Posterior vena cava (tissue), 2 donors: Measurements from ENCODE around the gene FA2H. TPM values are rescaled to one million over a fixed set of nuclear protein-coding genes. Genes with fewer than 3 reads are reported as not detected.
"Not testable (repeated sequence)": the region's sequence is repeated elsewhere in the genome, so short reads cannot be mapped to it uniquely, and the experiment has no call there.

Experiments
- DNase-seq: peaks from one replicate; pipeline ENCODE4 v3.0.0-alpha.2; 2020; ENCODE audit warnings: low spot score
- intact Hi-C, 2 donors: fragments of 100-400 bp; cut with DNase I; formaldehyde crosslinking; loops; one replicate each; pipeline versions ENCODE4 v1.14.1 to v1.14.2; 2022 to 2023
- total RNA-seq, 2 donors: library from RNA; stranded (reverse); fragmentation: NEBNext Ultra II Directional; extraction: Animal tissue kit (Norgen Biotek cat#: 25700); gene quantifications; one replicate each; pipeline ENCODE4 v1.2.1, GENCODE V29; 2021
- donor health status: DM: yes; HTN: yes; CAD: no.
- donor health status: DM: yes; HTN: yes; CAD: no.

The FA2H gene
- total RNA-seq, 2 donors from 2014 or later: not detected

DNA sequence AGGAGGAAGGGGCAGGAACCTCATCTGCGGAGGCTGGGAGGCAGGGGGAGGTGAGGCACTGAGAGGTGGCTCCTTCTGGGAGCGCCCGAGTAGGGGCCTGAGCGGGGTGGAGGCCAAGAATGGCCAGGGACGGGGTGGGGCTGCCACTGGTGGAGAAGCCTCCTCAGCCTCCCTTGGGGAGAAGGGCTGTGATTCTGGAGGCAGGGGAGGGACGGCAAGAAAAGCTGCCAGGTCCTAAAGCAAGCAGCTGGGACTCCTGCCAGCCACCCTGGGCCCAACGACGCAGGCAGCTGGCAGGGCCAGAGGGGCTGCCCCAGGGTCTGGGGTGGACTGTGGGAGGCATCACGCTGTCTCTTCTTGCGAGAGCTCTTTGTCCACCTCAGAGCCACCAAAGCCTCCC lies 61.3 kb downstream of the FA2H start:
- DNase-seq: no peak

DNA sequence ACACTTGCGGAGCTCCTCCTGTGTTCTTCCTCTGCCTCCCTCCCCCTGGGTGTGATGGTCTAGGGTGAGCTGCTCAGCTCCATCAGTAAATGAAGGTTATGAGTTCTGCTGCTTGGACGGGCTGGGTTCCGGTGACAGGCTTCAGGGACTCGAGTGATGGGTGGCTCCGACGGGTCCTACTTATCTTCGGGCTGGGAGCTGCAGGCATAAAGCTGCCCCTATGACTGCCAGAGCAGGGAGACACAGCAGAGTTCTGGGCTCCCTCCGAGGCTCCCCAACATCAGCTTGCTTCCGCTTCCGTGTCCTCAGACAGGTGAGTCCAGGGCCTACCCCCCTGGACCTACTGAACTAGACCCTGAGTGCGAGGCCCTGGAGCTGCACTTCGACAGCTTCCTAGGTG lies 62.7 kb downstream of the FA2H start:
- DNase-seq: no peak
- intact Hi-C loops: loop anchor here in 1 of 2 donors (10.0 kb wide), 1 partner anchor 153 kb away; no protein-coding TSS in a partner anchor

More for the DNA sequence above, 61.3 kb downstream of the FA2H start:
- intact Hi-C loops: loop anchor here in 1 of 2 donors (10.0 kb wide), 1 partner anchor 151 kb away; no protein-coding TSS in a partner anchor

DNA sequence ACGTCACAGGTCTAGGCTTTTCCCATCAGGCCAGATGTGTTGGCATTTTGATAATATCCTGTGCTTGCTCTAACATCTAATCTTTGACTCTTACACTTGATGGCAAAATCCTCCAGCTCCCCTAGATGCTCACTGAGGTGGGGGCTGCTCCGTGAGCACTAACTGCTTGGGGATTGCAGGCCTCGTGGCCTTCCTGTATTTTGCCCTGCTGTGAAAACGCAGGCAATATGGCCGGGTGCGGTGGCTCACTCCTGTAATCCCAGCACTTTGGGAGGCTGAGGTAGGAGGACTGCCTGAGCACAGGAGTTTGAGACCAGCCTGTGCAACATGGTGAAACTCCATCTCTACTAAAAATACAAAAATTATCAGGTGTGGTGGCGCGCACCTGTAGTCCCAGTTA lies 64.2 kb downstream of the FA2H start:
- intact Hi-C loops: loop anchor here in 1 of 2 donors (10.0 kb wide), 1 partner anchor 154 kb away; no protein-coding TSS in a partner anchor
- DNase-seq: no peak

DNA sequence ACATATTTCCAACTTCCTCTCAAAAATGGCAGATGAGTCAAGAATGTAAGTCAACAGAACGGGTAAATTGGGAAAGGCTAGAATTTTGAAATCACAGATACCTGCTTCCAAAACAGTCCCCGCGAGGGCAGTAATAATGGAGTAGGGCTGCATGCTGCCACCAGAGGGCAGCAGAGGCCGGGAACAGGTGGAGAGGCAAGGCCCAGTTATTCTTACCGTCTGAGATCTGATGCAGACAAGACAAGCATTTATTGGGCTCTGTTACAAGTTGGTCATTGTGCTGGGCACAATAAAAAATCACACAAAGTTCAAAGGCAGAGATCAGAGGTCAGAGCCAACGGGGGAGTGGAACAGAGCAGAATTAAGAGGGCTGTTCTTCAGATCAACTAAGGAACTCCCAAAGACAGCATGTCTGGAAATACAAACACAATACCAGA lies 65.2 kb downstream of the FA2H start:
- intact Hi-C loops: loop anchor here in 1 of 2 donors (10.0 kb wide), 1 partner anchor 155 kb away; no protein-coding TSS in a partner anchor
- DNase-seq: peak; percentile 92

DNA sequence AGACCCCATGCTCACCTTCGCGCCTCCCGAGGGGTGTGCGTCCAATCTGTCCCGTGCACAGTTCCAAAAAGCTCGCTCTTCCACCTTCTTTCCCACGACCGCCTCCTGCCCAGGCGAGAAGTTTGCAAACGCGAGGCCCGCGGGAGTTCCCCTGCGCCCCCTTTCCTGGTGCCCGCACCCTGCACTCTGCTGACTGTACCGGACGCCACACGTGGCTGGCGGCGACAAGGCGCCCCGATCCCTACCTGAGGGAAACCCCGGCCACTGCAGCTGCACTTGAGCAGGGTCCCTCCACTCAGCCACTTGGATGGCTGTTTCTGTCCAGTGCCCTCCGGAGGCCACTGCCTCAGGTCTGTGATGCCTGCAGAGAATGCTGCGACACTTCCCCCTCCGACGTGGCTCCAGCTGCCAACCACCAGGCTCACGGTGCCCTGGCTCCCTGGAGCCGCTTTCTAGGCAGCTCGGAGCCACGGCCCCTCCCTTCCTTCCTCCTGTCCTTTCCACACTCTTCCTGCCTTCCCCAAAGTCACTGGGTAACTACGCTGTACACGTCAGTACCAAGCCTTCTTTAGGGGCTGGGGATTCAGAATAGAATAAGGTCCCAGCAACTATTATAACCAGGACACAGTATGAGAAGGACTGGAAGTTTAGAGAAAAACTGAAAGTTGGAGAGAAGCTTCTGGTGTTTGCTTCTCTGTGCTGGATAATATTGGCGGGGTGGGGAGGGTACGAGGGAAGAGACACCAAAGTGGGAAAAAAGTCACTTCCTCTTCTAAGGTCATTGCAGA lies 74.0 kb downstream of the FA2H start, which contains the start of gene MLKL:
Gene MLKL, minus strand, starts transcription at position 425 of the 788 bp plus-strand sequence. CDS start 5,105 bp downstream, outside the sequence.
- DNase-seq: peak; percentile 92
- intact Hi-C loops: loop anchor here in 1 of 2 donors (10.0 kb wide), 1 partner anchor 164 kb away; no protein-coding TSS in a partner anchor

DNA sequence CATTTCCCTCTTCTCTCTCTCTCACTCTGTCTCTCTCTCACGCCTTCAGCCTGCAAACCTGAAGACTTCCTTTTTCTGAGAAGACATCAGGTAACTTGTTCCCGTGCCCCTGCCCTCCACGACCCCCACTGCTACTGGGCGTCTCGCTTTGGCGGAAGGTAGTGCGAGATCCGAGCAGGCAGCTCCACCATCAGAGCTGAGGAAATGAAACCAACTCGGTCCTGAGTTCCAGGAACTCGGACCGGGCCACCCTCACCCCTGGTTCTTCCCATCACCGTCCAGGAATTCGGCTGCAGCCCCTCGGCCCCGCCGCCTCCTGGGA lies 74.5 kb downstream of the FA2H start:
- intact Hi-C loops: loop anchor here in 1 of 2 donors (10.0 kb wide), 1 partner anchor 165 kb away; no protein-coding TSS in a partner anchor

DNA sequence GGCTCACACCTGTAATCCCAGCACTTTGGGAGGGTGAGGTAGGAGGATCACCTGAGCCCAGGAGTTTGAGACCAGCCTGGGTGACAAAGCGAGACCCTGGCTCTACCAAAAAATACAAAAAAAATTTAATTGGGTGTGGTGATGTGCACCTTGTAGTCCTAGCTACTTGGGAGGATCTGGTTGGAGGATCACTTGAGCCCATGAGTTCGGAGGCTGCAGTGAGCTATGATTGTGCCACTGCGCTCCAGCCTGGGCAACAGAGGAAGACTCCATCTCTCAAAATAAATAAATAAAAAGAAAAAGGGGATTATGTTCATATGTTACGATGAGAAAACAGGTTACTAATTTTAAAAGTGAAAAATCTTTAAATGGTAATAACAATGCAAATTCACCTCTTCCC lies 75.0 kb downstream of the FA2H start:
- no peak for DNase-seq
- intact Hi-C loops: loop anchor here in 1 of 2 donors (10.0 kb wide), 1 partner anchor 165 kb away; no protein-coding TSS in a partner anchor

More for the DNA sequence above, 74.5 kb downstream of the FA2H start:
- no peak for DNase-seq

DNA sequence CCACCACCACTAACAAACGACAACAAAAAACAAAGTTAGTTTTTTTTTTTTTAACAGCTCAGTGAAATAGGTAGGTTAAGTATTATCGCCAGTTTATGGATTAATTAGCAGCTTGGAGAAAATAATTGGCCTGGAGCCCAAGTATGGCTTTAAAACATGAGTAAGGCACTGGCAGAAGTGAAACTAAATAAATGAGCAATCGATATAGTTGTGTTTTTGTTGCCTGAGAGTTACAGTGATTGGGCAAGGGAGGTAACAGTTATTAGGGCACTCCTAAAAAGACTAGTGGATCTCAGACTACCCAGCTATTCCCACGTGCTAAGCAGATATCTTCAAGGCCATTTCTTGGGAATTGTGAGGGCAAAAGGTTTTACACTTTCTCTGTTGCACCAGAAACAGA lies 76.4 kb downstream of the FA2H start:
- intact Hi-C loops: no loop called here
- DNase-seq: no peak

DNA sequence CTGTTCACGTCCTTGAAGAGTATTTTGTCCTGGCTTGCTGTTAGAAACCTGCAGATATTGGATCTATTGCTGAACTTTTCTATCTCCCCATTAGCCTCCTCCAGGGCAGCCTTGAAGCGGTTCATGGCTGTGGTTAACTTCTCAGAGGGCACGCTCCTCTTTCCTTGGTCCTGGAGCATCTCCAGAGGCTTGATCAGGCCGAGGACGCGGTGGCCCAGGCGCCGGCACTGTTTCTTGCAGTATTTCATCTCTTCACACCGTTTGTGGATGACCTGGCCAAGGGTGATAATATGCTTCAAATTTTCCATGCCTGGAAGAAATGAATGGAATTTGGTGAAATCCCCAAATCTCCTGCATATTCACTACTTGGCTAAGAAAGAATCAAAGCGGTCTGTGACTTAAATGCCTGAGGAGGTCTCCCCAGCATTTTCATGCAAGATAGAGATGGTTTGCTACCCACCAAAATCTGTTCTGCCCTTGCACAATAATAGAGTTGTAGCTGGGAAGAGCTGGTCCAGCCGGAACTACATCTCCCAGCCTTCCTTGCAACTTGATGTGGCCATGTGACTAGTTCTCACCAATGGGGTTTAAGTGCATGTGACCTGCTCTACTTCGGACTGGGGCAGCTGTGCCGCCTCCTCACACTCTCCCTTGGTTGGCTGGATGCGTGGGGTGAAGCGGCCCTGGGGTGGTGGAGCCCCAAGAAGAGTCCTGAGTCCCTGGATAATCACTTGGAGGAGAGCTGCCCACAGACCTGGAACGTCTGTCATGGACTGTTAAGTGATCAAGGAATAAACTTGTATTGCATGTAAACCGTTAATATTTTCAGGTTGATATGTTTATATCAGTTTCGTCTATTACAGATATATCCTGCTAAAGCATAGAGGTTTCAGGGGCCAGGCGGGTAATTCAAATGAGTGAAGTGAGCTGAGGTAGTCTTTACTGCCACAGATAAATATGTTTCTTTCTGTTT lies 78.9 kb downstream of the FA2H start:
- intact Hi-C loops: no loop called here
- DNase-seq: peak; percentile 86

DNA sequence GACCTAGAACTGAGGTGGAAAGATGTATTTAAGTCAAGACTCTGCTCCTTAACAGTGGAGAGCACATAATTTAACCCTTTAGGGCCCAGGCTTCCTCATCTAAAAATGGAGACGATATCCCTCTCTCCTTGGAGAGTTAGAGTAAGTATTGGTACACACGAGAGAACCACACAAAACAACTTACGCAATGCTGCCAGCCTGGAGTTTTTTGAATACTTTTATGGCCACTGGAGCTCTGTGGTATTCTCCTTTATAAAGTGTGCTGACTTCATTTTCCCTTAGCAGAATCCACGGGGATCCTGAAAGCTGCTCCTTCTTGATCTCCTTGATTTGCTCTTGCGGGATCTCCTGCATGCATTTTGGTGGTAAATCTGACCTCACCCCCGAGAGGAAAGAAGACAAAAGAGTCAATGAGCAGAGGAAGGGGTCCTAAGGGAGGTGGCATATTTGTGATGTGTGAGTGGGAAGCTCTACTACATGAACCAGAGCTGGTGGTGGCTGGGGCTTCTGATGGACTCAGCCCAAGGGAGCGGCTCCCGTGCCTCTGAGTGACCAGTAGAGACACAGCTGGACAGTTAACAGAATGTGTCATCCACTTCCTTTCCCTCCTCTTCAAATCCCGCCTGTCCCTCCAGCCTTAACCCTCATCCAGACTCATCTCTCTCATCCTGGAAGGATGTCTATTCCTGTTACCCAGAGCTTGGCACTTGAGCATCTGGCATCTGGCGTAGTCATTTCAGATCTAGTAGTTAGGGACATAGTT lies 83.3 kb downstream of the FA2H start:
- DNase-seq: no peak
- intact Hi-C loops: no loop called here

DNA sequence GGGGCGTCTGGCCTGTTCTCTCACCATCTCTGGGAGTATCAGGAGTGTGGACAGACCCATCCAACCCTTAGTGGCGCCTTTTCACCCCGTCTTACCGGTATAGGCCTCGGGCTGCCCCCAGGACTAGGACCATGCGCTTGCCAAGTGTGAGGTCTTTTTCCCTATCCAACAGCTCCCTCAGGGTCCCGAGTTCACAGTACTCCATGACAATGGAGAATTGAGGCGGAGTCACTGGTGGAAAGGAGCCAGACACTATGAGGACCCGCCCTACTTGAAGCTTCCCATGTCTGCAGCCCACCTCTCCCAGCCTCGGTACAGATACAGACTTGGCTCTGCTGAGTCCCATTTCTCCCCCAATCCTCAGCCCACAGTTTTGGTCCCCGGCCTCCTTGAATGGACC lies 92.1 kb downstream of the FA2H start:
- DNase-seq: no peak
- intact Hi-C loops: no loop called here

DNA sequence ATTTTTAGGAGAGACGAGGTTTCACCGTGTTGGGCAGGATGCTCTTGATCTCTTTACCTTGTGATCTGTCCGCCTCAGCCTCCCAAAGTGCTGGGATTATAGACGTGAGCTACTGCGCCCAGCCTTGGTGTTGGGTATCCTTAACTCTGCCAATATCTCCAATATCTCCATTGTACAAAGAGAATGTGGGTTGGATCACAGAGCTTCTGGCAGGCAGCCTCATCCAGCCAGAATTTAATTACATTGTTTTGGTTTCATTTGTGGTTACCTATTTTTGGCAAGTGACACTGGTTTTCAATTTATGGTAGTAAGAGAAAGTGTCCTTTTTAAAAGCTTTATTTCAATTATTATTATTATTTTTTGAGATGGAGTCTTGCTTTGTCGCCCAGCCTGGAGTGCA lies 93.9 kb downstream of the FA2H start:
- no peak for DNase-seq
- intact Hi-C loops: no loop called here

DNA sequence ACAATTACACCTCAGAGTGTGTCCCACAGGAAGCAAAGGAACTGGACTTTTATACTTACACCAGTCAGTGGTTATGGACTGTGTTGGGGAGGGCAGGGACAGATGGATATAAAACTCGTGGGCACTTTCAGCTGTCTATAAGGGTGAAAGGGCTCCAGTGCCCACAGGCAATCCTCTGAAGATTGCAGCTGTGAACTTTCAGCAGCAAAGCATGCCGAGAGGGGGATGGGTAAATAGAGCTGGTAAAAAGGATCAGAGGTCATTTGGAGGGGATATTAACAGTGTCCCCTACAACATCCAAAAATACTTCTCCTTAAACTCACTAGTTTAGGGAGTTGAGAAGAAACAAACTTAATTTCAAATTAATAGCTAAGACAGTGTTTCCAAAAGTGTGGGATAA lies 94.6 kb downstream of the FA2H start:
- intact Hi-C loops: loop anchor here in 1 of 2 donors (2.0 kb wide), 1 partner anchor 53 kb away; no protein-coding TSS in a partner anchor
- no peak for DNase-seq

DNA sequence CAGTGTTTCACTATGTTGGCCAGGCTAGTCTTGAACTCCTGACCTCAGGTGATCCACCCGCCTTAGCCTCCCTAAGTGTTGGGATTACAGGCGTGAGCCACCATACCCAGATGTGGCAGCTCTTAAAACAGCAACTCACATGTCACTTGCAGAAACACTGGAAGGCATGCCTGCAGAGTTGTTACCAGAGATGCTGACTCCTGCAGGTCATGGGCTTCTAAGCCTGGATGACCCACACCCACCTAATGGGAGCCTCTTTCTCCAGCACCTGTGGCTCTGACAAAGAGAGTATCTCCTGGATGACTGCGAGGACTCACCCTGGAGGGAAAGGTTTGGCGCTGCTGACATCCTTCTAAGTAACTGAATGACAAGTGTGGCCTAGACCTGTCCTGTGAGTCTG lies 96.8 kb downstream of the FA2H start:
- no peak for DNase-seq
- intact Hi-C loops: loop anchor here in 1 of 2 donors (2.0 kb wide), 1 partner anchor 51 kb away; no protein-coding TSS in a partner anchor

DNA sequence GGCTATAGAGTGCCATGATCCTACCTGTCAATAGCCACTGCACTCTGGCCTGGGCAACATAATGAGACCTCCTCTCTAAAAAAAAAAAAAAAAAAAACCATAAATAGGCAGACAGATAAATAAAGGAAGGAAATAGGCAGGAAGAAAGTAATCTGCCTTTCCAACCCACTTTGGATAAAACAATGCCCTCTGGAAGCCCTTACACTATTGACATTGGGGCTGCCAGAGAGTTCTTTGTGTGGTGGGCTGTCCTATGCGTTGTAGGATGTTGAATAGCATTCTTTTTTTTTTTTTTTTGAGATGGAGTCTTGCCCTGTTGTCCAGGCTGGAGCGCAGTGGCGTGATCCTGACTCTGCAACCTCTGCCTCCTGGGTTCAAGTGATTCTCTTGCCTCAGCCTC lies 100.7 kb downstream of the FA2H start:
- intact Hi-C loops: no loop called here
- DNase-seq: no peak

DNA sequence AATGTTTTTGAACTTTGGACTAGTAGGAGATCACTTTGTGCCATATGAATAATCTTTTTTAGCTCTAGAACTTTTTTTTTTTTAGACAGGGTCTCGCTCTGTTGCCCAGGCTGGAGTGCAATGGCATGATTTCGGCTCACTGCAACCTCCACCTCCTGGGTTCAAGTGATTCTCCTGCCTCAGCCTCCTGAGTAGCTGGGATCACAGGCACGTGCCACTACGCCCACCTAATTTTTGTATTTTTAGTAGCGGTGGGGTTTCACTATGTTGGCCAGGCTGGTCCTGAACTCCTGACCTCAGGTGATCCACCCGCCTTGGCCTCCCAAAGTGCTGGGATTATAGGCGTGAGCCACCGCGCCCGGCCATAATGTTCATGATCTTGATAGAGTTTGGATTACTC lies 105.7 kb downstream of the FA2H start:
- intact Hi-C loops, DNase-seq: not testable (repeated sequence)

DNA sequence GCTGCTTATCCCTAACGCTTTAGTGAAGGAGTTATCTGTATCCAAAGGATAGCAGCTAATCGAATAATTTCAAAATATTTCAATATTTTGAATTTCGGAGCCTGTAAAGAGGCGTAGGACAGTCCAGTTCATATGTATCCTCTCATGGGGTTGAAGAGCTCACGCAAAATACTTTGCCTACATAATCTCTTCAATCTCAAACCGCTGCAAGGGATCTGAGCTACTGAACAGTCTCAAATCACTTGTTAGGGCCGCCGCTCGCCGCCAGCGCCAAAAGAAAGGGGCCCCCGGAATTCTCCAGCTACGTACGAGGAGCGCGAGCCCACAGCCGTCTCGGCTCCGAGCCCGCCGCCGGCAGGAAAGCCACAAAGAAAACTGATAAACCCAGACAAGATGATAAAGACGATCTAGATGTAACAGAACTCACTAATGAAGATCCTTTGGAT lies 107.3 kb downstream of the FA2H start:
- intact Hi-C loops: no loop called here
- DNase-seq: no peak

DNA sequence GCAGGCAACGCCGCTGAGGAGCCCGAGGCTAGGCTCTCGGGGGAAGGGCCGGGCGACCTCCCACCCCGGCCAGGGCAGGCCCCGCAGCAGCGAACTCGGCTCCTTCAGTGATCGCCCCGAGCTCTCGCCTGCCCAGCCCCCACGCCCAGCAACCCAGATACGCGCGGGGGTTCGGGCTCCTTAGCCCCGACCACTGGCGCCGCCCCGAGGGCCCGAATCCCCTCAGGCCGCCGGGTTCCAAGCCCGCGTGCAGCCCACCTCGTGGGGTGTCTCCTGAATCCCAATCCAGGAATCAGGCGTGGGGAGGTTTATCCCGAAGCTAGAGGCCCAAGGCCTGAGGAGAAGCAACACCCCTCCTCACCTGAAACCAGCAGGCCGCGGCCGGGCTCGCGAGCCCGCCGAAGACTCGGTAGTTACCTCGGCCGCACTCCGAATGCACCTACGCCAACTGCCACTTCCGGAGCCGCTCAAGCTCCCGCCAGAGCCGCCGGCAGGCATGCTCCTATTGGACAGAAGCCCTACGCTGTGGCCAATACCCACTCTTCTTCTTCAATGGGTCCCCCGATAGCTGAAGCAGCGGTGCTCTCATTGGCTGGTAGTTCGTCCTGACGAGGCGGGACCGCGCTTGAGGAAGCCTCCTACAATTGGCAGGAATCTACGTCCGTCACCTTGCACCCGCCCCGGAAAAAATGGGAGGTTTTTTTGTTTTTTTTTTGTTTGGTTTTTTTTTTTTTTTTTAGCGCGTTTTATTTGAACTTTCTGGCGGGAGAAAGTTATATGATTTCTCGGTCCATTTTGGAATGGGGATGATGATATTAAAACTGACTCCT lies 108.0 kb downstream of the FA2H start, which contains the start of gene RFWD3:
Gene RFWD3, minus strand, starts transcription at position 453 of the 830 bp plus-strand sequence. CDS start 5,428 bp downstream, outside the sequence.
- peak; percentile 98 for DNase-seq
- intact Hi-C loops: no loop called here
